ENCODE measurements around the gene MEFV.
"Not testable (repeated sequence)": the region's sequence is repeated elsewhere in the genome, so short reads cannot be mapped to it uniquely, and the experiment has no call there.

MEFV gene

GRCh38 chr16:3256146-3256865 lies at the start of gene MEFV:
Gene MEFV (minus strand): TSS chr16:3256633. CDS start chr16:3256587, 46 bp downstream.
- in situ Hi-C loops (cut with MboI; ENCODE audit: low sequenced_read_pairs), result no loop called here

- in situ Hi-C loops (cut with MboI; ENCODE audit: low sequenced_read_pairs), result no loop called here
Observed at GRCh38 chr16:3306078-3306477, 49.6 kb upstream of the MEFV start.

- in situ Hi-C loops (cut with MboI; ENCODE audit: low sequenced_read_pairs), result no loop called here
Observed at GRCh38 chr16:3305109-3306068, 49.0 kb upstream of the MEFV start, which contains the start of the genes TIGD7 and ZNF75A. Gene TIGD7 (minus strand): TSS chr16:3305430. CDS start chr16:3300614, 4,816 bp downstream. Gene ZNF75A (plus strand): TSS chr16:3305497. CDS start chr16:3308429, 2,932 bp downstream.

GRCh38 chr16:3304370-3304769 lies 47.9 kb upstream of the MEFV start:
- in situ Hi-C loops (cut with MboI; ENCODE audit: low sequenced_read_pairs), result no loop called here

- in situ Hi-C loops (cut with MboI; ENCODE audit: low sequenced_read_pairs), result no loop called here
Observed at GRCh38 chr16:3295783-3296182, 39.4 kb upstream of the MEFV start.

GRCh38 chr16:3295209-3295608 lies 38.8 kb upstream of the MEFV start:
- in situ Hi-C loops (cut with MboI; ENCODE audit: low sequenced_read_pairs), result no loop called here

- in situ Hi-C loops (cut with MboI; ENCODE audit: low sequenced_read_pairs), result no loop called here
Observed at GRCh38 chr16:3292604-3293003, 36.2 kb upstream of the MEFV start.

GRCh38 chr16:3289998-3290673 lies 33.7 kb upstream of the MEFV start:
- in situ Hi-C loops (cut with MboI; ENCODE audit: low sequenced_read_pairs), result no loop called here

GRCh38 chr16:3285131-3285530 lies 28.7 kb upstream of the MEFV start:
- in situ Hi-C loops (cut with MboI; ENCODE audit: low sequenced_read_pairs), result no loop called here

GRCh38 chr16:3283543-3284447 lies 27.4 kb upstream of the MEFV start:
- in situ Hi-C loops (cut with MboI; ENCODE audit: low sequenced_read_pairs), result no loop called here

- in situ Hi-C loops (cut with MboI; ENCODE audit: low sequenced_read_pairs), result no loop called here
Observed at GRCh38 chr16:3282730-3283542, 26.5 kb upstream of the MEFV start, which contains the start of gene ZNF263. Gene ZNF263 (plus strand): TSS chr16:3283491. CDS start chr16:3283819, 328 bp downstream.

- in situ Hi-C loops (cut with MboI; ENCODE audit: low sequenced_read_pairs), result no loop called here
Observed at GRCh38 chr16:3282103-3282729, 25.8 kb upstream of the MEFV start.

GRCh38 chr16:3281222-3281820 lies 24.9 kb upstream of the MEFV start:
- in situ Hi-C loops (cut with MboI; ENCODE audit: low sequenced_read_pairs), result no loop called here

GRCh38 chr16:3276679-3277078 lies 20.2 kb upstream of the MEFV start:
- in situ Hi-C loops (cut with MboI; ENCODE audit: low sequenced_read_pairs), result no loop called here

- in situ Hi-C loops (cut with MboI; ENCODE audit: low sequenced_read_pairs), result no loop called here
Observed at GRCh38 chr16:3274947-3275346, 18.5 kb upstream of the MEFV start.

- in situ Hi-C loops (cut with MboI; ENCODE audit: low sequenced_read_pairs), result no loop called here
Observed at GRCh38 chr16:3274490-3274889, 18.1 kb upstream of the MEFV start.

- in situ Hi-C loops (cut with MboI; ENCODE audit: low sequenced_read_pairs), result not testable (repeated sequence)
Observed at GRCh38 chr16:3271281-3271680, 14.8 kb upstream of the MEFV start.

GRCh38 chr16:3270718-3271117 lies 14.3 kb upstream of the MEFV start:
- in situ Hi-C loops (cut with MboI; ENCODE audit: low sequenced_read_pairs), result not testable (repeated sequence)
